Stimulated activated naive CD8-positive, alpha-beta T cell treated with anti-CD3 and anti-CD28 coated beads, Interleukin-15, Interleukin-2, amounts not matched to agents 100 U/mL and 50 U/mL, for 24 hours (primary cell): ENCODE data around the gene FBXO27.
"Not testable (repeated sequence)": the region's sequence is repeated elsewhere in the genome, so short reads cannot be mapped to it uniquely, and the experiment has no call there.

Source experiments
- ATAC-seq: fragments of 150-1000 bp; cut with Tn5 transposase; one replicate; pipeline ENCODE4 v1.10.0; 2021
- DNase-seq: peaks from one replicate; pipeline ENCODE4 v3.0.0; 2021

The FBXO27 gene

GRCh38 chr19:39038098-39038497, 5.7 kb upstream of the FBXO27 start:
- DNase-seq, result no peak
- no peak for ATAC-seq

DNA sequence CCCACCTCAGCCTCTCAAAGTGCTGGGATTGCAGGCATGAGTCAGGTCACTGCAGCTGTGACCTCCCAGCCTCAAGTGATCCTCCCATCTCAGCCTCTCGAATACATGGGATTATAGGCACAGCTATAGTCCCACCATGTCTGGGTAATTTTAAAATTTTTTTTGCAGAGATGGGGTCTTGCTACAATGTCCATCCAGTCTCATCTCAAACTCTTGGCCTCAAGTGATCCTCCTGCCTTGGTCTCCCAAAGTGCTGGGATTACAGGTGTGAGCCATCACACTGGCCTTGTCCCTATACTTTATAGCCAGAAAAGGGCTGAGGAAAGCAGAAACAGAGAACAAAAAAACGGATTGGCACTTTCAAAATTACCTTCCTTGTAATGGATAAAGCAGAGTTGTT, 4.8 kb upstream of the FBXO27 start:
- DNase-seq, result no peak

DNA sequence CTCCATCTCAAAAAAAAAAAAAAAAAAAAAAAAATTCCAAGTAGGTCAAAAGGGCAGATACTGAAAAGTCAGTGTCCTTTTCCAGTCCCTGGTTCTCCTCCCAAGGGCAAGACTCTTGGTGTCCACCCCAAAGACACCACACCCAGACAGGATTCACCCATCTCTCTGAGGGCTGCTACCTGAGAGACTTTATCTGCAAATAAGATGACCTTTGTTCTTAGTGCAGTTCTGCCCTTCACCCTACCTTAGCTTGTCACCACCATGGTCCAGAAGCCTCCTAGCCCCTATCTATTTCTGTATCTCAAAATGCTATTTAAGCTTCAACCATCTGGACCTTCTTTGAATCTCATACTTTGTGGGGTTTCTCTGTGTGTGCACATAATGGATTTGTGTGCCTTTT, 4.2 kb upstream of the FBXO27 start:
- DNase-seq (no peak), ATAC-seq (no peak)

More for the DNA sequence above, 4.8 kb upstream of the FBXO27 start:
- no peak for ATAC-seq

GRCh38 chr19:39031368-39032062, 834 bp downstream of the FBXO27 start:
- DNase-seq (peak; percentile 90), ATAC-seq (peak; percentile 95)

DNA sequence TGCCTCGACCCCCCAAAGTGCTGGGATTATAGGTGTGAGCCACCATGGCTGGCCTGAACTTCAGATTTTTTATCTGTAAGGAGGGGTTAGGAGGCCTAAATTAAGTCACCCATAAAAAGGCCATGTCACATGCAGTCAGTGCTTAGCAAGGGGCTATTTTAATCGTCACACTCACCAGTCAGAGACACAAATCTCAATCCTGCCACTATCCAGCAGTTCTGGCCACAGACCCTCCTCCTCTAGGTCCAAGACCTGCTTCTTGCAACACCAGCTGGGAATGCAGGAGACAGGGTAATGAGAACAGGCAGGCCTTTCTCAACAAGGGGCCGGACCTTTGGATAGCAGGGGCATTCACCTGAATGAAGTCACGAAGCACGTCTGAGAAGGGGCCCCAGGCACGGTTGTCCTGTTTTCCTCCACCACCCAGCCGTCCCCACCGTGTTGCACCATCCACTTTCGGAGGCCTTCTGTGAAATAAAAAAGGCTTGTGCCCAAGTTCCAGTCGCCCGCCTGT, 1.4 kb downstream of the FBXO27 start:
- ATAC-seq (no peak), DNase-seq (no peak)

DNA sequence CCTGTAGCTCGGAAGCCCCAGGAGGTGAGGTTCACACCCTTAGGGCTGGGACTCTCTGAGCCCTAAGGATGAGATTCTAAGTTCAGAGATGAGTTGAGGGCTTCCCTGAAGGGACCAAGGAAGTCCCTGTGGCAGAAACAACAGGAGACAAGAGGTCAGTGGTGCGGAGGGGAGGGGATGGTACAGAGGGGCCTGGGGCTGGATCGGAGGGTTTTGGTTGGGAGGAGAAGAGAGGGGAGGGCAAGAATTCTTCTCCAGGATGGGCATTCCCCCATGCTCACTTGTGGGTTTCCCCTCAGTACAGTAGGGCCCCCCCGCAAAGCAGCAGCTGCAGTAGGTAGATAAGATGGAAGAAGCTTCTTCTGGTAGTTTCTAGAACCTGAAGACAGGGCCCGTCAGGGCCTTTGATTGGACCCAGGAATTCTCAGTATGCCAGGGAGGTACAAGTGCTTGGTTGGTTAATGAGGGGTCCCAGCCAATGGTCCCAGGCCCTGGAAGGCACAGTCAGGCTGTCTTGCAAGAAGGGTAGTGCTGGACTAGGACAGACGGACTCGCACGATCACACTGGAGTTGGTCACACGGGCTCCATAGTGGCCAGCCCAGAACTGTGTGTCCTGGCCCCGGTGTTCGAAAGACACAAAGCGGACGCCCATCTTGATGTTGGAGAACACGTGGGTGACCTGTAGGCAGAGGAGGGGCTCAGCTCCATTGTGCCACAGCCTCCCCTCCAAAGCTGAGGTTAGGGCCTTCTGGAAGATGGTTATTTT, 7.3 kb downstream of the FBXO27 start:
- ATAC-seq (no peak), DNase-seq (no peak)

- no peak for ATAC-seq
- no peak for DNase-seq
Measured at GRCh38 chr19:39021063-39021462, 11.3 kb downstream of the FBXO27 start.

GRCh38 chr19:39017646-39018045, 14.7 kb downstream of the FBXO27 start:
- DNase-seq (no peak), ATAC-seq (no peak)

- ATAC-seq (no peak), DNase-seq (no peak)
Measured at GRCh38 chr19:39017026-39017425, 15.3 kb downstream of the FBXO27 start.

GRCh38 chr19:39014037-39014436, 18.3 kb downstream of the FBXO27 start:
- no peak for DNase-seq
- no peak for ATAC-seq

DNA sequence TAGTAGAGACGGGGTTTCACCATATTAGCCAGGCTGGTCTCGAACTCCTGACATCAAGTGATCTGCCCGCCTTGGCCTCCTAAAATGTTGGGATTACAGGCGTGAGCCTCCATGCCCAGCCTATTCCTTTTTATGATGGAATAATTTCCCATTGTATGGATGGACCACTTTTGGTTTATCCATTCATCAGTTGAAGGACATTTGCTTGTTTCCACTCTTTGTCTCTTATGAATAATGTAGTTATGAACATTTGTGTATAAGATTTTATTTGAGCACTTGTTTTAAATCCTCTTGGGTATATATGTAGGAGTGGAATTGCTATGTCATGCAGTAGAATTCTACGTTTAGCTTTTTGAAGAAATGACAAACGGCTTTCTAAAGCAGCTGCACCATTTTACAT, 23.3 kb downstream of the FBXO27 start:
- no peak for DNase-seq
- ATAC-seq, result no peak

- ATAC-seq, result no peak
- DNase-seq, result no peak
Measured at GRCh38 chr19:39008137-39008536, 24.2 kb downstream of the FBXO27 start.

GRCh38 chr19:39007096-39007495, 25.3 kb downstream of the FBXO27 start:
- no peak for DNase-seq
- no peak for ATAC-seq

- no peak for DNase-seq
- no peak for ATAC-seq
Measured at GRCh38 chr19:39004403-39004802, 27.9 kb downstream of the FBXO27 start.

GRCh38 chr19:39003796-39004195, 28.6 kb downstream of the FBXO27 start:
- no peak for ATAC-seq
- no peak for DNase-seq

GRCh38 chr19:39003188-39003587, 29.2 kb downstream of the FBXO27 start:
- no peak for ATAC-seq

DNA sequence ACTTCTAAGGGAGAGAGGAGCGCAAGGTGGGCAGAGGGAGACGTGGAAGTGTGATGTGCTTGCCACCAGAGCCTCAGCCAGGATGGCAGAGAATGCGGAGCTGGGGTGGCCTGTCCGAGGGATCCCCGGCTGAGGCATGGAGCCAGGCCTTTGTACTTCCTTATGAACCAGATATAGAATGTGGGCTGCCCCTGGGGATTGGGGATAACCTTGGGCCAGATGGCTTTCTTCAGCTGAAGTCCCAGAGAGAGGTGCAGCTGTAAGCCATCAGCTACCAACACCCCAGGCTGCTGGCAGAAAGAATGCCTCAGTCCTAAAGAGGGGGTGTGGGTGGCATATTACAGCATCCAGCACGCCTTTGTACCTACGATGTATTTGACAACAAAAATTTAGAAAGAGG, 31.3 kb downstream of the FBXO27 start:
- no peak for DNase-seq

More at GRCh38 chr19:39003188-39003587, 29.2 kb downstream of the FBXO27 start:
- DNase-seq, result no peak

GRCh38 chr19:38997576-38997975, 34.8 kb downstream of the FBXO27 start:
- DNase-seq, ATAC-seq: not testable (repeated sequence)

More for the DNA sequence above, 31.3 kb downstream of the FBXO27 start:
- ATAC-seq, result no peak

- no peak for ATAC-seq
- no peak for DNase-seq
Measured at GRCh38 chr19:38993271-38993670, 39.1 kb downstream of the FBXO27 start.

DNA sequence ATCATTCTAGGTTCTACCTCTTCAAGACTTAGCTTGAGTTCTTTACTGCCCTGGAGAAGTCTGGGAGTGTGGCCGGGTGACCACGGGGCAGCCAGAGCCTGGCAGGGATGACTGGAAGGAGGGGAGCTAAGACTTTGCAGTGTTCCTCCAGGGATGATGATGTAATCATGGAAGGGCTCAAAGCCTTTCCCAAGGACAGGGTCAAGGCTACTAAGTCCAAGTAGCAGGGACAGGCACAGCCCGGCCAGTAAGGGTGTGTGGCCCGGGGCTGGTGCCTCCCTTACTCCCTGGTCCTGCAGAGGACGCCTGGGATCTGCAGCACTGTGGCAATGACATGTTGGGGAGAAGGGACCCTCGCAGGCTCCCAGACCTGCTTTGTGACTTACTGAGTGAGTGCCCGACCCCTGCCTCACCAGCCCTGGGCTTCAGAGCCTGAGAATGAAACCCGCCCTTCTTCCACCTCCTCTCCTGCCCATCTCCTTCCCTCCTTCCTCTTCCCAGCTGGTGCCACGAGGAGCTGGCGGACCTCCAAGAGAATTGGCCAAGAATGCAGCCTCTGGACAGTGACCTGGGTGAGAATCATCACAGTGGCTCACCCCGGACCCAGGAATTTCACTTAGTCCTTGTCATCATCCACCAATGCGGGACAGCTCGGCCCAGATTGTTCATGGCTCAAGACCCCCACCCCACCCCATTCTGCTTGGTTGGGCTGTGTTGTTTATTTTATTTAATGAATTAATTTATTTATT, 41.2 kb downstream of the FBXO27 start:
- no peak for ATAC-seq

DNA sequence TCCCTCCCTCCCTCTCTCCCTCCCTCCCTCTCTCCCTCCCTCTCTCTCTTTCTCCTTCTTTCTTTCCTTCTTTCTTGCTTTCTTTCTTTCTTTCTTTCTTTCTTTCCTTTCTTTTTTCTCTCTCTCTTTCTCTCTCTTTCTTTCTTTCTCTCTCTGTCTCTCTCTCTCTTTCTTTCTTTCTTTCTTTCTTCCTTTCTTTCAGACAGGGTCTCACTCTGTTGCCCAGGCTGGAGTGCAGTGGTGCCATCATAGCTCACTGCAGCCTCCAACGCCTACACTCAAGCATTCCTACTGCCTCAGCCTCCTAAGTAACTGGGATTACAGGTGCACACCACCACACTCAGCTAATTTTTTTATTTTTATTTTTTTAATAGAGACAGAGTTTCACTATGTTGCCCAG, 42.7 kb downstream of the FBXO27 start:
- ATAC-seq, DNase-seq: not testable (repeated sequence)

More for the DNA sequence above, 41.2 kb downstream of the FBXO27 start:
- no peak for DNase-seq

- ATAC-seq (no peak), DNase-seq (no peak)
Measured at GRCh38 chr19:38989066-38989605, 43.2 kb downstream of the FBXO27 start.
